SJSA1 (cell line): ENCODE data around the gene FAH. TPM values are rescaled to one million over a fixed set of nuclear protein-coding genes. Genes with fewer than 3 reads are reported as not detected.

Experiments used
- DNase-seq, 2 experiments: peaks; one replicate each; pipeline ENCODE4 v3.0.0-alpha.2; 2015 to 2020; ENCODE audit warnings: low spot score in 2 of 2, low read depth in 1 of 2
- H3K27ac ChIP-seq: fragments of 250-450 bp; sonication (Bioruptor Pico); 2 replicates; pipeline ENCODE4 v1.5.1; 2020; ENCODE audit warnings: mild to moderate bottlenecking, moderate library complexity
- H3K27me3 ChIP-seq: fragments of 250-450 bp; sonication (Bioruptor Pico); replicated peaks from 2 replicates; pipeline ENCODE4 v1.5.1; 2020; ENCODE audit warnings: mild to moderate bottlenecking, moderate library complexity
- H3K36me3 ChIP-seq: fragments of 250-450 bp; sonication (Bioruptor Pico); 2 replicates; pipeline ENCODE4 v1.5.1; 2020; ENCODE audit warnings: mild to moderate bottlenecking
- H3K4me1 ChIP-seq: fragments of 250-450 bp; sonication (Bioruptor Pico); replicated peaks from 2 replicates; pipeline ENCODE4 v1.6.1; 2021; ENCODE audit warnings: mild to moderate bottlenecking
- H3K4me3 ChIP-seq: fragments of 250-450 bp; sonication (Bioruptor Pico); 2 replicates; pipeline ENCODE4 v1.5.1; 2020; ENCODE audit warnings: mild to moderate bottlenecking
- H3K9me3 ChIP-seq: fragments of 250-450 bp; sonication (Bioruptor Pico); replicated peaks from 2 replicates; pipeline ENCODE4 v1.5.1; 2020; ENCODE audit warnings: mild to moderate bottlenecking
- total RNA-seq: library from RNA; depleted of rRNA; stranded (reverse); fragments of >200 nt; shearing (Covaris generic); gene quantifications from 2 replicates; pipeline ENCODE4 v1.2.3, GENCODE V29; 2014

FAH gene
- total RNA-seq, 1 experiment from 2014 or later, result 34.4 TPM

DNA sequence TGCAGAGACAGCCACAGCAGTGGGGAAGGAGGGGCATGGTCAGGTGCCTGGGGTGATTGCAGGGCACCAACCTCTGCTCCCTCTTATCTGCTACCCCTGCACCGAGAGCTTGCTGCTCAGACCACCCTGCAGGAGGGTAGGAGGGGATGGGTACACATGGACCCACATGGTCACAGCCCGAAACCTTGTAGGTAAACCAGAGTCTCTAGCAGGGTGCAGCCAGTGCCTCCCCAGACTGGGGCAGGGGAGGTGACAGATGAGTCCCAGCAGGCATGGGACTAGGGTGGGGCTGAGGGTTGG is 49.2 kb downstream of the FAH start:
- peak in 1 of 2 experiments; percentile 34 for DNase-seq
- Histone ChIP-seq H3K27me3 (peaks cover 11% of the 10 kb centered on the region), H3K36me3 (no peaks in the 10 kb centered on the region), H3K9me3 (no peaks in the 10 kb centered on the region), H3K27ac (no peak overlapping the region), H3K4me3 (no peak overlapping the region), H3K4me1 (no peaks in the 10 kb centered on the region)

DNA sequence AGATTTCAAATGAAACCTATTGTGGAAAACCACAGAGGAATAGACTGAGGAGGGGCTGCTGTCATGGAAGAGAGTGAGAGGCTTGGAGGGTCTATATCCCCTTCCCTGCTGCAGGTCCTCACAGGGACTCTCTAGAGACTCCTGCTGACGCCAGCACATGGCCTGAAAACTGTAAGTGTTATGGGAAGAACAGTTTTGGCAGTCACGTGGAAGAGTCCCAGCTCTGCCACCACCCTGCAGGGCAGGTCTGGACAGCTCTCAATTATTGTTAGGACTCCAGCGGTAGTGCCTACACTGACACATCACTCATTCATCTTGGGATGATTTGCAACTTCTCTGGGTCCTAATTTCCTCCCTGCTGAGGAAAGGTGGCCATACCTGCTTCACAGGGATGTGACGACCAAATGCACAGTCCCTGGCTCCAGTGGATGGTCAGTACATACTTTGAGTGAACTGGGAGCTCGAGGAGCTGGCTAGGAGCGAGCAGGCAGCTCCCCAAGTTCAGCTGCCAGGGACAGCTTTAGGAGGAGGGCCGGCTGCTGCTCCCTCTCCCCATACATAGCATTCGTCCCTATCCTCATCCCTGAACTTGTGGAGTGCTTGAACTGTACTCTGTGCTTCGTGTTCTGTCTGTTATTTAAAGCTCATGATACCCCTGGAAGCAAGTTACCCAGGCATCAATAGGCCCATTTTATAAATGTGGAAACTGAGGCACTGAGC is 50.0 kb downstream of the FAH start:
- no peaks in the 10 kb centered on the region for H3K9me3 ChIP-seq
- no peaks in the 10 kb centered on the region for H3K36me3 ChIP-seq
- H3K4me1 ChIP-seq, result no peaks in the 10 kb centered on the region
- DNase-seq, result peak in 1 of 2 experiments; percentile 13
- peaks cover 11% of the 10 kb centered on the region for H3K27me3 ChIP-seq
- H3K4me3 ChIP-seq, result no peak overlapping the region
- no peak overlapping the region for H3K27ac ChIP-seq

DNA sequence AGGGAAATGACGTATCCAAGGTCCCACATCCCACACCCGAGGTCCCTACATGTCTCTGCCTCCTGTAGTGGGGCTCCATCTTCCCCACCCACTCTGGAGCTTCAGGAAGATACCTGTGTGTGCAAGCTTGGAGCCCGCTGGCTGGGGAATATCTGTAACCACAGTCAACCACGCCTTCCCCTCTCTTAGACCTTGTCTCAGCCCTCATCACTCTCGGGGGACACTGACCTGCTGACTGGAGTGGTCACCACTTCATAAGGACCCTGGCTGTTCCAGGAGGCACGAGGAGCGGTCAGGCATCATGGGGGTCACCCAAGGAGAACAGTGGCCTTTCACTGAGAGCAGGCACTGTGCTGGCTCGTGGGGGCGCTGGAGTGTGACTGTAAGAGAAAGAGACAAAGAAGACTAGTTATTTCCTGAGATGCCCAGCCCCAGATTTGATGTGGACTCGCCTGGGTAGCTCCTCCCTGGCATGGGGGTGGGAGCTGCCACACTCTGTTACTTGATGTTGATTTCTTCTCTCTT is 50.6 kb downstream of the FAH start:
- Histone ChIP-seq H3K36me3 (no peaks in the 10 kb centered on the region), H3K9me3 (no peaks in the 10 kb centered on the region), H3K4me1 (no peaks in the 10 kb centered on the region), H3K27me3 (peaks cover 11% of the 10 kb centered on the region), H3K4me3 (no peak overlapping the region), H3K27ac (no peak overlapping the region)
- peak in 1 of 2 experiments; percentile 25 for DNase-seq

DNA sequence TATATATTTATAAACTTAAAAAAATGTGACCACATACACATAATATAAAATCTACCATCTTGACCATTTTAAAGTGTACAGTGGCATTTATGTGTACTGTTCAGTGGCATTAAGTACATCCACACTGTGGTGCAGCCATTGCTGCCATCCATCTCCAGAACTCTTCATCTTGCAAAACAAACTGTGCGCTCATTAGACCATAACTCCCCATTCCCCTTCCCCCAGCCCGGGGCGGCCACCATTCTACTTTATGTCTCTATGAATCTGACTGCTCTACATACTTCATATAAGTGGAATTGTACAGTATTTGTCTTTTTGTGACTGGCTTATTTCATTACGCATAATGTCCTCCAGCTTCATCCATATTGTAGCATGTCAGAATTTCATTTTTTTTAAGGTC is 51.4 kb downstream of the FAH start:
- DNase-seq, result peak in 1 of 2 experiments; percentile 19
- Histone ChIP-seq H3K9me3 (no peaks in the 10 kb centered on the region), H3K36me3 (no peaks in the 10 kb centered on the region), H3K4me1 (no peaks in the 10 kb centered on the region), H3K27ac (no peak overlapping the region), H3K27me3 (peaks cover 11% of the 10 kb centered on the region), H3K4me3 (no peak overlapping the region)

DNA sequence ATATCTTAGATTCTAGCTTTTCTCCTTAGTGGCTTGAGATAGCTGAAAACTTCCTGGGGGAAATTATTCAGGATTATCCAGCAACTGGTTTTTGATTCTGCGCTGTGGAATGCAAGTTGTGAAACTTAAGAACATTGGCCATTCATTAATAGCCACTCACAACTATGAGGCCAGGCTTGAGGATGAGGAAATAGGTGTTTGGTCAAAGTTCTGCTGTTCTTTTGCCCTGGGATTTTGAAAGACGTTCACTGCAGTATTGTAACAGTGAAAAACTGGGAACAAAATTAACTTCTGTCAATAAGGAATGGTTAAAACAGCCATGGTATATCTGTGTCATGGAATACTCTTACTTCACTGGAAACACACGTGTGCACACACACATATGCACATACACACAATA is 55.1 kb downstream of the FAH start:
- Histone ChIP-seq H3K27ac (no peak overlapping the region), H3K4me1 (no peaks in the 10 kb centered on the region), H3K9me3 (no peaks in the 10 kb centered on the region), H3K4me3 (no peak overlapping the region), H3K27me3 (peaks cover 11% of the 10 kb centered on the region), H3K36me3 (no peaks in the 10 kb centered on the region)
- DNase-seq, result no peak

DNA sequence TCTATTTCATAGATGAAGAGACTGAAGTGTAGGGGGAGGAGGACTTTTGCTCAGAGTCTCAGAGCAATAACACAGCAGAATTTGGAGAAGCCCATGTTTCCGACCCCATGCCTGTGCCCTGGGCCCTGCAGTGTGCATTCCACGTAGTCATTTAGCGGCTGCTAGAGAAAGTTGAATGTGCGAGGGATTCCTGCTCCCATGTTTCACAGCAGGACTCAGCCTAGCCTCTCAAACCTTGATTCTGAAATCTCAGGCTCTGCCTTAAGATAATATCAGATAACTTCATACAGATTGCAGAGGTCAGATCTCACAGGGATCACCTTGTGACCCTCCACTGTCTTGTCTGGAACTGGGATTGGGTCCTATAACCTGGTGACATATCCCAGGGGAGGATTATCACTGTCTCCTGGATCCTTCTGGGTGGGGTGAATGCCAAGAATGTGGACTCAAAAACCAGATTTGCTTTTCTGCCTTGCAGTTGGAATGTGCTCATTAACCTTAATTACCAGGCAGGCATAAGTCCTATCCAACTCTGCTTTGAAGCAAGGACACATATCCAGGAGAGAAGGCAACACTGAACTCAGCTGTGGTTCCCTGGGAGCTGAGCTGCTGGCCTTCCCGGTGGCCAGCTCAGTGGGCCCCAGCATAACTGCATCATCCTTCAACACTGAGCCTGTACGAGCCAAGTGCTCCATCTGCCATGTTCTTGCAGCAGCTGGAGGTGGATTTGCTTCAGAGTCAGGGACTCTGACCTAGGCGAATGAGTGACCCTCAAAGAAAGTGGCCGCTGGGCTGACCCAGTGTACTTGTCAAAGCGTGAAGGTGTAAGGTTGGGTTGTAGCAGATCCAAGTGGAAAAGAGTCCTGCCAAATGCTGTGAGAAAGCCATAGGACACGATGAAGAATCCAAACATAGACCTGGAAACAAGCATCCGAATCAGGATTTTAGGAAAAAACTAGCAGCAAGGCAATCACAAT is 56.2 kb downstream of the FAH start:
- Histone ChIP-seq H3K36me3 (no peaks in the 10 kb centered on the region), H3K27ac (no peak overlapping the region), H3K4me1 (no peaks in the 10 kb centered on the region), H3K27me3 (peaks cover 11% of the 10 kb centered on the region), H3K9me3 (no peaks in the 10 kb centered on the region), H3K4me3 (no peak overlapping the region)
- no peak for DNase-seq

DNA sequence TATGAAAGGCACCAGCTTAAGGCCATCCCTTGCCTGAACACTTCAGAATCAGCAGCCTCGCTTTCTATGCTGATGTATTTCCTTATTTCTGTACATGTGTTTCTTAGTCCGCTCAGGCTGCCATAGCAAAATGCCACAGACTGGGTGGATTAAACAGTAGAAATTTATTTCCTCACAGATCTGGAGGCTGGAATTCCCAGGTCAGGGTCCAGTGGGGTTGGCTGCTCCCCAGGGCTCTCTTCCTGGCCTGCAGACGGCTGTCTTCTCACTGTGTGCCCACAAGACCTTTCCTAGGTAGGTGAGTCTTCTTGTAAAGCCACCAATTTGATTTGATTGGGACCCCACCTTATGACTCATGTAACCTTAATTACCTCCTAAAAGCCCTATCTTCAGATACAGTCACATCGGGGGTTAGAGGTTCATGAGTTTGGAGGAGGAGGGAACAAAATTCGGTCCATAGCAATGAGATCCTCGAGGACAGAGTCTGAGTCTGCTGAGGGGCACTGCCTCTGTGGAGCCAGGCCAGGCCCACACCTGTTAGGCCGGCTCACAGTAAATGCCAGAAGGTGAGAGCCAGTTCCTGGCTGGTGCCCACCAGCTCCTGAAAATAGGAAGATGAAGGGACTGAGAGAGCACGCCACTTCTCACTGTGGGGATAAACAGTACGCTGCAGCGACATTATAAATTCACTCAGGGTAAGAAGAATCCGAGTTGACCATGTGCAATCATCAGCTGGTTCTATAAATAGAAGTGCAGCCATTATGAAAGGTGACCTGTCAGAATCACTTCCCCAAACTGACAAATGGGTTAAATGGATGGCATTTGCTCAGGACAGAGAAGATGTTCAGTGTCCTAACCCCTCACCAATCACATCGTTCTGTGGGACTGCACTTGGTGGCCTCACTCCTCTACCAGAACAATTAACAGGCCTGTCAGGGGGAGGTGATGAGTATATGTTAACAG is 58.1 kb downstream of the FAH start:
- no peak for DNase-seq
- H3K36me3 ChIP-seq, result no peaks in the 10 kb centered on the region
- peaks cover 8% of the 10 kb centered on the region for H3K27me3 ChIP-seq
- H3K4me3 ChIP-seq, result no peak overlapping the region
- H3K9me3 ChIP-seq, result no peaks in the 10 kb centered on the region
- H3K4me1 ChIP-seq, result no peaks in the 10 kb centered on the region
- H3K27ac ChIP-seq, result no peak overlapping the region

DNA sequence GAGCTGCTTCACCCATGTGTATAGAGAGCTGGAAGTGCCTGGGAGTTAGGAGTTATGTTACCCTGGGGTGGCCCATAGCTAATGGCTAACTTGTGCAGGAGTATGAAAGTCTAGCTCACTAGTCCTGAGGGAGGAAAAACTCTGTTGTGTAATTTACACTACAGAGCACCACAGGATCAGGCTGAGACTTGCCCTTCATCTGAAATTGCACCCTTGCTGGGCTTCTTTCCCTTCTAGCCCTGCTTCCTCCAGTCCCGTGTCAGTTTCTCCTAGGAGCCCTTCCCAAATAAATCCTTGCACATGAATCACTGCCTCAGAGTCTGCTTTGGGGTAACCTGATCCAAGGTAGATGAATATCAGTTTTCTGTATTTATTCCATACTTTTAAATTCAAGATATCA is 59.2 kb downstream of the FAH start:
- H3K27ac ChIP-seq, result no peak overlapping the region
- no peak for DNase-seq

DNA sequence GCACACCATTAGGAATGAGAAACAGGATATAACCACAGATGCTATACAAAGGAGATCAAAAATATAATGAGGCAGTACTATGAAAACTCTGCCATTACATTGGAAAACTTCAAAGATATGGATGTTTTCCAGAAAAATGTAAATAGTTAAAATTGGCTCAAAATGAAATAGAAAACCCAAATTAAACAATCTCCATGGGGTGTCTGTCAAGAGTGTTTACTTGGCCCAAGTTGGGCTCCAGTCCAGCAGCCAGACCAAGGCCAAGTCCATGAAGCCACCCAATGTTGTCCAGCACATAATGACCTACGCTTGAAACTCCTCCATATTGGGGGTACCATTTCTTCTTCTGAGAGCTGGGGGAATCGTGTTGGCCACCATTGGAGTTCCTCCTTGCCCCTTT is 62.1 kb downstream of the FAH start:
- Histone ChIP-seq H3K4me1 (no peaks in the 10 kb centered on the region), H3K27ac (no peak overlapping the region), H3K27me3 (no peaks in the 10 kb centered on the region), H3K9me3 (no peaks in the 10 kb centered on the region), H3K4me3 (no peak overlapping the region), H3K36me3 (no peaks in the 10 kb centered on the region)
- no peak for DNase-seq

More for the DNA sequence above, 59.2 kb downstream of the FAH start:
- Histone ChIP-seq H3K27me3 (no peaks in the 10 kb centered on the region), H3K36me3 (no peaks in the 10 kb centered on the region), H3K4me3 (no peak overlapping the region), H3K9me3 (no peaks in the 10 kb centered on the region), H3K4me1 (no peaks in the 10 kb centered on the region)

DNA sequence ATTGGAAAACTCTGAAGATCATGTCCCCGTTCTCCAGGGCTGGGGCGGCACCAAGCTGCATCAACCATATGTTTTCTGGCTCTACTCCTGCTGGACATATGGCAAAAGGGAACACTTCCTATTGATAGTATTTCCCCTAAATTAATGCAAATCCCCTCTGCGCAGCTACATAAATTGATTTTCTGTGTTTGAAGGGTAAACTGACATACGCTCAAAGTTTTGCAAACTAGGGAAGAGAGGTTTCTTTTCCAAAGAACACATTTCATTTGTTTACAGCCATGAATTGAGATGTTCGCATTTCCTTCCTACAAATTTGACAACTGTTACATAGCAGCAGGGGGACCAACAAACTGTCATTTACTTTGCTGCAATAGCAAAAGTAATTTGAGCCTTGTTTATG is 63.3 kb downstream of the FAH start:
- H3K4me1 ChIP-seq, result no peaks in the 10 kb centered on the region
- no peak overlapping the region for H3K4me3 ChIP-seq
- no peaks in the 10 kb centered on the region for H3K27me3 ChIP-seq
- no peak for DNase-seq
- H3K9me3 ChIP-seq, result no peaks in the 10 kb centered on the region
- no peaks in the 10 kb centered on the region for H3K36me3 ChIP-seq
- H3K27ac ChIP-seq, result no peak overlapping the region

DNA sequence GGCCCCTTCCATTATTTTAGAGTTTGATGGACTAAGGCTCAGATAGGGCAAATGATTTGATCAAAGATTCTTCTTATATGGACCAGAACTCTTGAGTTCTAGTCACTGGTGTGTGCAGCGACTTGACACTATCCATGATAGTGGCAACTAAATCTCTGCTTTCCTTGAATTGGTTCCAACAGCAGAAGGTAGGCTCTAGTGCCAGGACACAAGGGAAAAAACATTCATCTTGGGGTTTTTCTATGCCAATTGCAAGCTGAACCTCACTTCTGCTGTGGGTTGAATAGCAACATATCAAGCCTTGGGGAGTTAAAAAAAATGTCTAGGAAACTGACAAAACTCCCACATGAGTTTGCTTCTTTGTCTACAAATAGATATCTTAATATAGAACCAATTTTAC is 64.1 kb downstream of the FAH start:
- Histone ChIP-seq H3K36me3 (no peaks in the 10 kb centered on the region), H3K4me3 (no peak overlapping the region), H3K27me3 (no peaks in the 10 kb centered on the region), H3K27ac (no peak overlapping the region), H3K4me1 (no peaks in the 10 kb centered on the region), H3K9me3 (no peaks in the 10 kb centered on the region)
- no peak for DNase-seq

DNA sequence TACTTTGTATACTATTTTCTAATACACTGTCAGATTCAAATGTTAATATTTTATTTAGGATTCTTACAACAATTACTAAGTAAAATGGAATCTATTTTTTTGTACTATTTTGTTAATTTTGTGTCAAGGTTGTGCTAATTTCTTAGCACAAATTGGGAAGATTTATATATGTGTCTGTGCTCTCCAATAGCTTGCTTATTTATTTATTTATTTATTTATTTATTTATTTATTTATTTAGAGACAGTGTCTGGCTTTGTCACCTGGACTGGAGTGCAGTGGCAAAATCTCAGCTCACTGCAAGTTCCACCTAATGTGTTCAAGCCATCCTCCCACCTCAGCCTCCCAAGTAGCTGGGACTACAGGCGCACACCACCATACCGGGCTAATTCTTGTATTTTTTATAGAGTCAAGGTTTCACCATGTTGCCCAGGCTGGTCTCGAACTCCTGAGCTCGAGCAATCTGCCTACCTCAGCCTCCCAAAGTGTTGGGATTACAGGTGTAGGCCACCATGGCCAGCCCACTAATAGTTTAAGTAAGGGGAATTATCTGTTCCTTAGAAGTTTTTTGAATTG is 64.6 kb downstream of the FAH start:
- H3K27me3 ChIP-seq, result no peaks in the 10 kb centered on the region
- no peak overlapping the region for H3K27ac ChIP-seq
- H3K4me3 ChIP-seq, result no peak overlapping the region
- no peaks in the 10 kb centered on the region for H3K4me1 ChIP-seq
- DNase-seq, result no peak
- no peaks in the 10 kb centered on the region for H3K9me3 ChIP-seq
- H3K36me3 ChIP-seq, result no peaks in the 10 kb centered on the region

DNA sequence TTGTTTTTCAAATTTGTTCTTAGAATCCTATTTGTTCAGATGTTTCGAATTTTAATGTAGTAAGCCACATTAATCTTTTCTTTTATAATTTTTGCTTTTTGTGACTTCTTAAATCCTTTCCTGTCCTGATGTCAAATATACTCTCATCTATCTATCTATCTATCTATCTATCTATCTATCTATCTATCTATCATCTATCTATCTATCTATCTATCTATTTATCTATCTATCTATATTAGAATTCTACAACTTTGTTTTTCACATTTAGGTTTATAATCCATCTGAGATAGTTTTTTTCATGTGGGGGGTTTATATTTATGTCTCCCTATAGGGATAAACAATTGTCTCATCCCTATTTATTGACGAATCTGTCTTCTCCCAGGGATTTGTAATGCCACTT is 67.2 kb downstream of the FAH start:
- no peak for DNase-seq
- H3K4me1 ChIP-seq, result no peaks in the 10 kb centered on the region
- no peaks in the 10 kb centered on the region; the same call in 1 of the 2 replicates for H3K27me3 ChIP-seq
- no peak overlapping the region for H3K27ac ChIP-seq
- no peaks in the 10 kb centered on the region for H3K9me3 ChIP-seq
- no peak overlapping the region for H3K4me3 ChIP-seq
- H3K36me3 ChIP-seq, result no peaks in the 10 kb centered on the region
